NCI-H1417 treated with DMSO at 0.1 percent for 48 hours (cell line): ENCODE results near the gene CEP97.
"Not testable (repeated sequence)": the region's sequence is repeated elsewhere in the genome, so short reads cannot be mapped to it uniquely, and the experiment has no call there.

Experiments
- DNase-seq: peaks from one replicate; lab custom pipeline; 2025; lab: John Stamatoyannopoulos, UW

The CEP97 gene

DNA sequence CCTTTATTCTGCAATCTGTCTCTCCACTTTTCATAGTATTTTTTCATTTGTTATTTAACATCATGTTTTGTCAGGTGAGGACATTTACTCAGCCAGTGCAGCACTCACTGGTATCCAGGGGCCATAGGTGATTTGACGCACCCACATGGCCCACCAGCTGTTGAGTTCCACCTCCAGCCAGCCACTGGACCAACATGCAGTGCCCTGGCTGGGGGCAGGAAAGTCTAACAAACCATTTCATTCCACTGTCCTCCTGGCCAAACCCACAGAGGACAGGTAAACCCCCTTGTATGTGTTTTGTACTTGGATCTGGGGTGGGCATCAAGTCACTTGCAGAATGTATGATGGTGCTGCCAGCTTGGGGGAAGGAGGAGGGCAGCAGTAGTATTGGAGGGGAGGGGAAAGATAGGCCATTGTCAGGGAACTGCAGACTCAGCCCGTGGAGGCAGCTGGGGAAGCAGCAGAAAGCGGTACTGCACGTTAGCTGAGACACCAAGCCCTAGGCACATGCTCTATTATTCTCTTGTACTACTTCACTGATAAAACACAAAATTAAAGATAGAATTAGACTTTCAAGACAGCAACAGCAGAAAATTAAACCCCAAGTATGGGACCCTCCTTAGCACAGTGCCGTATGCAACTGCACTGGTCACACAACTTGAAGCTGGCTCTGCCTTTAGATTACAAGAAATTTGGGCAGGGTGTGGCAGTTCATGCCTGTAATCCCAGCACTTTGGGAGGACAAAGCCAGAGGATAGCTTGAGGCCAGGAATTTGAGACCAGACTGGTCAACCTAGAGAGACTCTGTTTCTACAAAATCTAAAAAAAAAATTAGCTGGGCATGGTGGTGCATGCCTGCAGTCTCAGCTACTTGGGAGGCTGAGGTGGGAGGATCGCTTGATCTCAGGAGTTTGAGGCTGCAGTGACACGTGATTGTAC is 22.4 kb upstream of the CEP97 start:
- no peak for DNase-seq

- no peak for DNase-seq
Measured at GRCh38 chr3:101702726-101703125, 21.7 kb upstream of the CEP97 start.

GRCh38 chr3:101703169-101703568 is 21.2 kb upstream of the CEP97 start:
- DNase-seq: no peak

GRCh38 chr3:101704639-101705038 is 19.8 kb upstream of the CEP97 start:
- DNase-seq: not testable (repeated sequence)

DNA sequence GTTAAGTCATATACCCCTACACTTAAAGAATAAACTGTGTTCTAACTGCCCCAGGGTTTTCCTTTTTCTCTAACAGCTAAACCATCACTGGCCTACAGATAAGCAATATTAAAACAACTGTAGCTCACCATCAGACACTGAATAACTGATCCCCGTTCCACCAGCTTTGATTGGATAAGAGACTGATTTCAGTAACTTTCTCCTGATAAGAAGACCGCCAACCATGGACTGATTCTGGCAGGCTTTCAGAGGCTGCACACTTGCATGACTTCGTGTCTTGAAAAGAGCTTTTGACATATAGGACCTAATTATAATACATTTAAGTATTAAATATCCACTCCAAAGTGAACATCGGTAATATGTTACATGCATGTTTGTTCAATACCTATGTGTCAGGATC is 15.3 kb upstream of the CEP97 start:
- no peak for DNase-seq

DNA sequence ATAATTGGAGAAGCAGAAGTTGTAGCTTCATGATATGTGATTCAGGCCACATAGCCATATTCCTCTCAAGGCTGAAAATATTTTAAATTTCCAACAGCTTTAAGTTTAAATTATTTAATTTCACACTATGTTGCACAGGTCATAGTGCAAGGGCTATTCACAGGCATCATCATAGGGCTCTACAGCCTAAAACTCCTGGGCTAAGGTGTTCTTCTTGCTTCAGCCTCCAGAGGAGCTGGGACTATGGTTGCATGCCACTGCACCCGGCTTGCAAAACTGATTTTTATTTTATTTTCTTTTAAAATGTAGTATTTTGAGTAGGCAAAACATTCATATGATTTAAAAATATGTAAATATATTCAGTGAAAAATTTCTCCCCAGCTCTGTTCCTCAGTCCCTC is 6.0 kb upstream of the CEP97 start:
- no peak for DNase-seq

DNA sequence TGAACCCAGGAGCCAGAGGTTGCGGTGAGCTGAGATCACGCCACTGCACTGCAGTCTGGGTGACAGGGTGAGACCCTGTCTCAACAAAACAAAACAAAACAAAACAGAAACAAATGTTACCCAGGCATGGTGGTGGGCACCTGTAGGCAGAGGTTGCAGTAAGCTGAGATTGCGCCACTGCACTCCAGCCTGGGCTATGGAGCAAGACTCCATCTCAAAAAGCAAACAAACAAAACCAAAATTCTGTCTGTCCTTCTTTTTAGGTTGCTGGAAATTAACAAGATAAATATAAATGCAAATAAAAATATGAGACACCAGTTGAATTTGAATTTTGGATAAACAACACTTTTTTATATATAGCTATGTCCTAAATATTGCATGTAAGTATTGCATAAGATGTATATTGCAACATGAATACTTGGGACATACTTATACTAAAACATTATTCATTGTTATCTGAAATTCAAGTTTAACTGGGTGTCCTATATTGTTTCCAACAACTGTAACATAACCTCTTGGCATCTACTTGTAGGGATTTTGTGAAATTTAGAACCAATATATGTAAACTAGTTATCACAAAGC is 4.7 kb upstream of the CEP97 start:
- no peak for DNase-seq

GRCh38 chr3:101720851-101721840 is 3.3 kb upstream of the CEP97 start:
- no peak for DNase-seq

DNA sequence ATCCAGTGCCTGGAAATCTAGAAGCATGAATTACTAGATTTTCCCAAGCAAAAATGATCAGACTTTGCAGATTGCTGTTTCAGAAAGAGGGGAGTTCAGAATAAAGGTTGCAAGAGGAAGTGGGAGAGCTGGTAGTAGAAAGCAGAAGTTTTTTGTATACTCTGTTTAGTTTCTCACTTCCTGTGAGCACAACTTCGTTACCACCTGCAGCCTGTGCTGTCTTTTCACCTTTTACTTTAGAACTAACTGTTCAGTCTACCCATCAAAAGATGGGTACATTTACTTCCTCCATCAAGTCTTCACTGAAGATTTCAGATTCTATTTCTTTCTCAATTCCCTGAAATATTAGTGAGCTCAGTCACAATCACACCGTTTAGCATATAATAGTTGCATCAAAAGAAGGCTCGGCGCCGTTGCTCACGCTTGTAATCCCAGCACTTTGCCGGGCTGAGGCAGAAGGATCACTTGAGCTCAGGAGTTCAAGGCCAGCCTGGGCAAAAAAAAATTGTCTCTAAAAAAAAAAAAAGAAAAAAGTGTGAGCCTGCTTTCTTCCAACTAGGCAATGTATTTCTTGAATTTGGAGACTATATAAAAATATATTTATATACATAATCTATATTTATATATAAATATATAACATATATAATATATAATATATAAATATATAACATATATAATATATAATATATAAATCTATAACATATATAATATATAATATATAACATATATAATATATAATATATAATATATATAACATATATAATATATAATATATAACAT is 1.8 kb upstream of the CEP97 start:
- no peak for DNase-seq

- no peak for DNase-seq
Measured at GRCh38 chr3:101725194-101725889, 928 bp downstream of the CEP97 start.

GRCh38 chr3:101725890-101726275 is 1.5 kb downstream of the CEP97 start:
- no peak for DNase-seq

GRCh38 chr3:101729586-101729985 is 5.2 kb downstream of the CEP97 start:
- no peak for DNase-seq

DNA sequence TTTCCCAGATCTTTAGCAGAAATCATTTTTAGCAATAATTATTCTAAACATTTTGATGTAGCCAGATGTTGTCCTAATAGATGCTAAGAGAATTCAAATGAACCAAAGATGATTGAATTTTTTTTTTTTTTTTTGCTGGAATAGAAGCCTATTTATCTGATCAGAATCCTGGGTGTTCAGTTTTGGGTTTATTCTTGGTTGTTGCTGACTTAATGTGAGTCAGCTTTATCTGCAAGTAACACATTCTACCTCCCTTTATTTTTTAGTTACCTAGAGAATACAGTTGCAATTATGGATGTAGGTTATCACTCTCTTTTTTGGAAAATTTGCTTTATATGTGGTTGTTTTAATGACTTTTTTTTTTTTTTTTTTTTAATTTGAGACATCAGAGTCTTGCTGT is 6.4 kb downstream of the CEP97 start:
- no peak for DNase-seq

DNA sequence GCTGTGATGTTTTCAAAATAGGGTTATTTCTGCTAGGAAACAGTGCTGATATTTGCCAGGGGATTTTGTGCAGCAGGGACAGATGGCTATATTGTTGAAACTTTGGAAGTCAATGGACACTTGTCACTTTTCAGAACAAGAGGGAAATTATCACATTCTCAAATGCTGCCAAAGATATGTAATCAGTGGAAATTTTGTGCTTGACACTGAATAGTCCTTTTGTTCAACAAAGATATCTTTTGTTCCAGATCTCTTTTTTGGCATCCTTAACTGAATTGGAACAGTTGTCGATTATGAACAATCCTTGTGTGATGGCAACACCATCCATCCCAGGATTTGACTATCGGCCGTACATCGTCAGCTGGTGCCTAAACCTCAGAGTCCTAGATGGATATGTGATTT is 7.8 kb downstream of the CEP97 start:
- no peak for DNase-seq

GRCh38 chr3:101735833-101736232 is 11.4 kb downstream of the CEP97 start:
- no peak for DNase-seq

GRCh38 chr3:101741914-101742313 is 17.5 kb downstream of the CEP97 start:
- not testable (repeated sequence) for DNase-seq

DNA sequence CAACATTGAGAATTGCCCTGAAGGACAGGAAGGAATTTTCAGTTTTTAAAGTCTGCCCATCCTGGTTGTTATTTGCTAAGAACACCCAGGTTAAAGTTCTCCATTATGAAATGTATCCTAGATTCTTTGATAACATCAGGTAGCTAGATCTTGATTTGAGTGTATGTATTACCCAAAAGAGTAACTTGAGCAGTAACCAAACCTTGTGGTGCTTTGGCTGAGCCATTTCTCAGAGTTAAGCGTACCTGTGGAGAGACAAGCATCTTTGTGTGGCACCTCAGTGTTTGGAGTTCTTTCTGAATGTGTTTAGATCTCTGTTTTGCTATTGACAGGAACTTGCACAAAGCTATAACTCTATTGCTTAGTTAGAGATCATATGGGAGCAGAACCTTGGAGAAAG is 20.4 kb downstream of the CEP97 start:
- no peak for DNase-seq

GRCh38 chr3:101745934-101746333 is 21.5 kb downstream of the CEP97 start:
- DNase-seq: not testable (repeated sequence)

- DNase-seq: not testable (repeated sequence)
Measured at GRCh38 chr3:101753386-101754113, 29.1 kb downstream of the CEP97 start.

GRCh38 chr3:101758224-101758623 is 33.8 kb downstream of the CEP97 start:
- DNase-seq: no peak
